Endodermal cell (in vitro differentiated cells): Measurements from ENCODE around the gene CIP2A. TPM values are rescaled to one million over a fixed set of nuclear protein-coding genes. Genes with fewer than 3 reads are reported as not detected.

Experiments
- DNase-seq: peaks from one replicate; pipeline ENCODE4 v3.0.0-alpha.2; 2017
- H3K27ac ChIP-seq: 2 replicates; pipeline ENCODE4 v1.5.1; 2013; ENCODE audit warnings: mild to moderate bottlenecking, low read depth, low read length, moderate library complexity
- H3K27me3 ChIP-seq: 2 replicates; pipeline ENCODE4 v1.6.1; 2013; ENCODE audit warnings: mild to moderate bottlenecking, low read length, moderate library complexity; ENCODE audit not compliant: insufficient read depth, control insufficient read depth, poor library complexity, severe bottlenecking
- H3K36me3 ChIP-seq: 2 replicates; pipeline ENCODE4 v1.7.0; 2013; ENCODE audit warnings: mild to moderate bottlenecking, low read length, moderate library complexity; ENCODE audit not compliant: control insufficient read depth, insufficient read depth
- H3K4me1 ChIP-seq: one replicate; pipeline ENCODE4 v1.7.0; 2013; ENCODE audit warnings: low read length; ENCODE audit not compliant: control insufficient read depth, insufficient read depth
- H3K4me3 ChIP-seq: 2 replicates; pipeline ENCODE4 v1.5.1; 2013; ENCODE audit warnings: mild to moderate bottlenecking, low read length, moderate library complexity
- H3K9ac ChIP-seq: 2 replicates; pipeline ENCODE4 v1.6.1; 2013; ENCODE audit warnings: mild to moderate bottlenecking, low read length, moderate library complexity; ENCODE audit not compliant: poor library complexity, severe bottlenecking; ENCODE audit errors: extremely low read depth
- H3K9me3 ChIP-seq: 2 replicates; pipeline ENCODE4 v1.6.1; 2013; ENCODE audit warnings: mild to moderate bottlenecking, low read length, moderate library complexity; ENCODE audit not compliant: control insufficient read depth
- H3K27ac Mint-ChIP-seq: 2 replicates; pipeline ENCODE4 v1.8.0; 2020; ENCODE audit warnings: mixed read lengths
- H3K27me3 Mint-ChIP-seq: 2 replicates; pipeline ENCODE4 v1.8.0; 2021; ENCODE audit warnings: mild to moderate bottlenecking, mixed read lengths; ENCODE audit not compliant: insufficient read depth
- H3K36me3 Mint-ChIP-seq: 2 replicates; pipeline ENCODE4 v1.8.0; 2020; ENCODE audit warnings: low read depth, mixed read lengths
- H3K4me1 Mint-ChIP-seq: 2 replicates; pipeline ENCODE4 v1.8.0; 2020; ENCODE audit warnings: mixed read lengths
- H3K4me3 Mint-ChIP-seq: 2 replicates; pipeline ENCODE4 v1.8.0; 2020; ENCODE audit warnings: mild to moderate bottlenecking, moderate library complexity, mixed read lengths
- H3K9me3 Mint-ChIP-seq: 2 replicates; pipeline ENCODE4 v1.8.0; 2020; ENCODE audit warnings: mild to moderate bottlenecking, mixed read lengths
- WGBS, 2 experiments: methylation state at CpG; one replicate each; pipeline versions ENCODE4 v1.1.5 to v1.1.7; 2013; ENCODE audit warnings: missing lambda C conversion rate in 2 of 2, mixed read lengths in 1 of 2; ENCODE audit not compliant: insufficient coverage in 1 of 2, insufficient read length in 1 of 2; 5-methylcytosine and 5-hydroxymethylcytosine counted together
- total RNA-seq, 2 donors: library from RNA; stranded (reverse); fragmentation: NEBNext Ultra II Directional in 1 of 2; extraction: Animal tissue kit (Norgen Biotek cat#: 25700) in 1 of 2; gene quantifications; 2 replicates in 1 of 2; 3 replicates in 1 of 2; pipeline ENCODE4 v1.2.1, GENCODE V29; 2021
- TF ChIP-seq, protein P1 (sequence below): fragments of 200-600 bp; sonication (generic); conservative IDR thresholded peaks from 2 replicates; pipeline ENCODE4 v1.5.0; 2021; ENCODE audit warnings: antibody characterized with exemption, mild to moderate bottlenecking

CIP2A gene
- total RNA-seq, 2 donors from 2014 or later = 30.3 to 43.6 TPM

GRCh38 chr3:108578064-108578463 lies 11.2 kb downstream of the CIP2A start:
- Mint-ChIP-seq H3K4me1 (no peaks in the 10 kb centered on the region), H3K36me3 (peaks cover 41% of the 10 kb centered on the region), H3K9me3 (no peaks in the 10 kb centered on the region), H3K4me3 (no peak overlapping the region), H3K27me3 (no peaks in the 10 kb centered on the region), H3K27ac (no peak overlapping the region)
- no peaks in the 10 kb centered on the region for H3K4me1 ChIP-seq
- no peak overlapping the region for H3K9ac ChIP-seq
- H3K9me3 ChIP-seq = no peaks in the 10 kb centered on the region
- peaks cover 70% of the 10 kb centered on the region for H3K36me3 ChIP-seq
- H3K4me3 ChIP-seq = no peak overlapping the region
- 98% methylated on average over 2 of the region's 2 CpGs; no CpG with 5 or more reads in 1 of the 2 experiments for WGBS, 2 experiments
- H3K27ac ChIP-seq = no peak overlapping the region
- no peak for DNase-seq
- TF ChIP-seq, protein P1, sequence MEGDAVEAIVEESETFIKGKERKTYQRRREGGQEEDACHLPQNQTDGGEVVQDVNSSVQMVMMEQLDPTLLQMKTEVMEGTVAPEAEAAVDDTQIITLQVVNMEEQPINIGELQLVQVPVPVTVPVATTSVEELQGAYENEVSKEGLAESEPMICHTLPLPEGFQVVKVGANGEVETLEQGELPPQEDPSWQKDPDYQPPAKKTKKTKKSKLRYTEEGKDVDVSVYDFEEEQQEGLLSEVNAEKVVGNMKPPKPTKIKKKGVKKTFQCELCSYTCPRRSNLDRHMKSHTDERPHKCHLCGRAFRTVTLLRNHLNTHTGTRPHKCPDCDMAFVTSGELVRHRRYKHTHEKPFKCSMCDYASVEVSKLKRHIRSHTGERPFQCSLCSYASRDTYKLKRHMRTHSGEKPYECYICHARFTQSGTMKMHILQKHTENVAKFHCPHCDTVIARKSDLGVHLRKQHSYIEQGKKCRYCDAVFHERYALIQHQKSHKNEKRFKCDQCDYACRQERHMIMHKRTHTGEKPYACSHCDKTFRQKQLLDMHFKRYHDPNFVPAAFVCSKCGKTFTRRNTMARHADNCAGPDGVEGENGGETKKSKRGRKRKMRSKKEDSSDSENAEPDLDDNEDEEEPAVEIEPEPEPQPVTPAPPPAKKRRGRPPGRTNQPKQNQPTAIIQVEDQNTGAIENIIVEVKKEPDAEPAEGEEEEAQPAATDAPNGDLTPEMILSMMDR = no peak
- H3K27me3 ChIP-seq = no peaks in the 10 kb centered on the region

- Mint-ChIP-seq H3K27me3 (no peaks in the 10 kb centered on the region), H3K36me3 (peaks cover 19% of the 10 kb centered on the region), H3K4me3 (no peak overlapping the region), H3K9me3 (no peaks in the 10 kb centered on the region), H3K4me1 (no peaks in the 10 kb centered on the region), H3K27ac (no peak overlapping the region)
- no peak overlapping the region for H3K27ac ChIP-seq
- WGBS, 2 experiments = 98 to 100% methylated on average over 3 to 4 of the region's 4 CpGs
- TF ChIP-seq, protein P1 = no peak
- H3K27me3 ChIP-seq = no peaks in the 10 kb centered on the region
- H3K9ac ChIP-seq = no peak overlapping the region
- no peak overlapping the region for H3K4me3 ChIP-seq
- no peaks in the 10 kb centered on the region for H3K9me3 ChIP-seq
- peaks cover 52% of the 10 kb centered on the region for H3K36me3 ChIP-seq
- no peaks in the 10 kb centered on the region for H3K4me1 ChIP-seq
- no peak for DNase-seq
These were observed 19.9 kb downstream of the CIP2A start for GRCh38 chr3:108569336-108569735.

- 92% methylated on average over 1 of the region's 1 CpG; no CpG with 5 or more reads in 1 of the 2 experiments for WGBS, 2 experiments
- Mint-ChIP-seq H3K27me3 (no peaks in the 10 kb centered on the region), H3K27ac (no peak overlapping the region), H3K9me3 (no peaks in the 10 kb centered on the region), H3K36me3 (peaks cover 19% of the 10 kb centered on the region), H3K4me1 (no peaks in the 10 kb centered on the region), H3K4me3 (no peak overlapping the region)
- no peak overlapping the region for H3K27ac ChIP-seq
- H3K27me3 ChIP-seq = no peaks in the 10 kb centered on the region
- TF ChIP-seq, protein P1 = no peak
- no peaks in the 10 kb centered on the region for H3K4me1 ChIP-seq
- peaks cover 53% of the 10 kb centered on the region for H3K36me3 ChIP-seq
- H3K9ac ChIP-seq = no peak overlapping the region
- H3K4me3 ChIP-seq = no peak overlapping the region
- no peaks in the 10 kb centered on the region for H3K9me3 ChIP-seq
- no peak for DNase-seq
These were observed 22.6 kb downstream of the CIP2A start for GRCh38 chr3:108566599-108566998.
